Activated CD4-positive, CD25-positive, alpha-beta regulatory T cell (primary cell): ENCODE results near the gene SCRT2.
"Not testable (repeated sequence)": the region's sequence is repeated elsewhere in the genome, so short reads cannot be mapped to it uniquely, and the experiment has no call there.

Experiments used
- DNase-seq, 4 experiments: peaks; one replicate each; lab custom pipeline; 2025; lab: John Stamatoyannopoulos, UW

Gene SCRT2

GRCh38 chr20:675453-676314 is at the start of gene SCRT2:
SCRT2 (minus strand) TSS chr20:675802; CDS start chr20:675601, 201 bp downstream.
- peak; percentile 14 to 30 (median 26) for DNase-seq

- DNase-seq = not testable (repeated sequence)
Observed at GRCh38 chr20:724797-725196, 49.2 kb upstream of the SCRT2 start.

- no peak for DNase-seq
Observed at GRCh38 chr20:723756-724155, 48.2 kb upstream of the SCRT2 start.

GRCh38 chr20:722822-723644 is 47.4 kb upstream of the SCRT2 start:
- DNase-seq = no peak

GRCh38 chr20:721876-722275 is 46.3 kb upstream of the SCRT2 start:
- DNase-seq = no peak

GRCh38 chr20:719816-720215 is 44.2 kb upstream of the SCRT2 start:
- no peak for DNase-seq

- no peak for DNase-seq
Observed at GRCh38 chr20:719068-719467, 43.5 kb upstream of the SCRT2 start.

GRCh38 chr20:717832-718231 is 42.2 kb upstream of the SCRT2 start:
- DNase-seq = no peak

- DNase-seq = no peak
Observed at GRCh38 chr20:717271-717670, 41.7 kb upstream of the SCRT2 start.

- DNase-seq = no peak
Observed at GRCh38 chr20:714453-714852, 38.9 kb upstream of the SCRT2 start.

- no peak for DNase-seq
Observed at GRCh38 chr20:711576-711975, 36.0 kb upstream of the SCRT2 start.

GRCh38 chr20:710780-711450 is 35.3 kb upstream of the SCRT2 start:
- DNase-seq = no peak

GRCh38 chr20:709991-710779 is 34.6 kb upstream of the SCRT2 start:
- DNase-seq = no peak

- no peak for DNase-seq
Observed at GRCh38 chr20:709423-709822, 33.8 kb upstream of the SCRT2 start.

GRCh38 chr20:708956-709355 is 33.4 kb upstream of the SCRT2 start:
- DNase-seq = no peak

GRCh38 chr20:707451-708110 is 32.0 kb upstream of the SCRT2 start:
- no peak for DNase-seq

- DNase-seq = no peak
Observed at GRCh38 chr20:706366-706885, 30.8 kb upstream of the SCRT2 start.

- no peak for DNase-seq
Observed at GRCh38 chr20:704726-705125, 29.1 kb upstream of the SCRT2 start.

GRCh38 chr20:703426-703825 is 27.8 kb upstream of the SCRT2 start:
- DNase-seq = no peak

GRCh38 chr20:703006-703405 is 27.4 kb upstream of the SCRT2 start:
- DNase-seq = no peak
